ENCODE measurements around the gene PCGF6.

DNA sequence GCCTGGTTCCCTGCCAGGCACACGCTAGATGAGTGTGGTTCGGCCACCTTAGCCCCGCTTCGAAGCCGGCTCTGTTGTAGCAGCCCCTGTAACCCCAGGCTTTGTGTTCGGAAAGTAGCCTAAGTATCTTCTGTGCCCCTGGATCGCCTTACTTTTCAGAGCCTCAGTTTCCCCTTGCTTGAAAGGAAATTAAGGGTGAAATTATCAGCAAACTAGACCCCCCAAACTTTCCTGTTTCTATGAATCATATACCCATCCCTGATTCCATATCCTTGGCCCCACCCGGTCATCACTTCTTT, 45.8 kb upstream of the PCGF6 start:
- TF ChIP-seq CTBP1 (IDR thresholded peaks at IDR 0.05; ENCODE audit: borderline replicate concordance) (no peak), BHLHE40 (IDR thresholded peaks at IDR 0.05; ENCODE audit: borderline replicate concordance) (no peak), ELF4 (IDR thresholded peaks at IDR 0.05) (no peak)
- TF ChIP-seq, protein P1, sequence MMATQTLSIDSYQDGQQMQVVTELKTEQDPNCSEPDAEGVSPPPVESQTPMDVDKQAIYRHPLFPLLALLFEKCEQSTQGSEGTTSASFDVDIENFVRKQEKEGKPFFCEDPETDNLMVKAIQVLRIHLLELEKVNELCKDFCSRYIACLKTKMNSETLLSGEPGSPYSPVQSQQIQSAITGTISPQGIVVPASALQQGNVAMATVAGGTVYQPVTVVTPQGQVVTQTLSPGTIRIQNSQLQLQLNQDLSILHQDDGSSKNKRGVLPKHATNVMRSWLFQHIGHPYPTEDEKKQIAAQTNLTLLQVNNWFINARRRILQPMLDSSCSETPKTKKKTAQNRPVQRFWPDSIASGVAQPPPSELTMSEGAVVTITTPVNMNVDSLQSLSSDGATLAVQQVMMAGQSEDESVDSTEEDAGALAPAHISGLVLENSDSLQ (IDR thresholded peaks at IDR 0.05), result no peak

Measured in HEK293T (cell line).